H9 (cell line): Measurements from ENCODE around the gene PLEKHG7. TPM values are rescaled to one million over a fixed set of nuclear protein-coding genes. Genes with fewer than 3 reads are reported as not detected.
A peak's percentile ranks its signal among the peaks of the same experiment; 100 is the strongest.
"Not testable (repeated sequence)": the region's sequence is repeated elsewhere in the genome, so short reads cannot be mapped to it uniquely, and the experiment has no call there.

Source experiments
- DNase-seq: peaks from one replicate; pipeline ENCODE4 v3.0.0-alpha.2; 2017
- H2AFZ ChIP-seq: one replicate; pipeline ENCODE4 v1.6.1; 2013; ENCODE audit warnings: mild to moderate bottlenecking, low read length, control low read depth, moderate library complexity
- H2AK5ac ChIP-seq: 2 replicates; pipeline ENCODE4 v1.6.1; 2013; ENCODE audit warnings: low read length, control low read depth, mixed read lengths; ENCODE audit not compliant: insufficient read length
- H2BK120ac ChIP-seq: one replicate; pipeline ENCODE4 v1.6.1; 2013; ENCODE audit warnings: low read depth, mild to moderate bottlenecking, low read length, control low read depth, inconsistent platforms; ENCODE audit not compliant: poor library complexity, severe bottlenecking
- H2BK12ac ChIP-seq: 2 replicates; pipeline ENCODE4 v1.6.1; 2013; ENCODE audit warnings: low read length, control low read depth, mixed read lengths, low read depth; ENCODE audit not compliant: insufficient read length
- H2BK15ac ChIP-seq: 2 replicates; pipeline ENCODE4 v1.6.1; 2013; ENCODE audit warnings: low read depth, low read length, control low read depth
- H2BK20ac ChIP-seq: one replicate; pipeline ENCODE4 v1.6.1; 2013; ENCODE audit warnings: low read depth, mild to moderate bottlenecking, low read length, control low read depth, inconsistent platforms; ENCODE audit not compliant: poor library complexity, severe bottlenecking
- H2BK5ac ChIP-seq: 2 replicates; pipeline ENCODE4 v1.6.1; 2013; ENCODE audit warnings: low read length, control low read depth, mixed read lengths; ENCODE audit not compliant: insufficient read length
- H3K14ac ChIP-seq: 2 replicates; pipeline ENCODE4 v1.6.1; 2013; ENCODE audit warnings: low read length, control low read depth; ENCODE audit not compliant: insufficient read depth
- H3K18ac ChIP-seq: 2 replicates; pipeline ENCODE4 v1.6.1; 2013; ENCODE audit warnings: low read depth, mild to moderate bottlenecking, mixed read lengths, low read length, control low read depth; ENCODE audit not compliant: insufficient read length
- H3K23ac ChIP-seq: 2 replicates; pipeline ENCODE4 v1.6.1; 2013; ENCODE audit warnings: low read length, control low read depth, mixed read lengths, low read depth; ENCODE audit not compliant: insufficient read length
- H3K23me2 ChIP-seq: 2 replicates; pipeline ENCODE4 v1.6.1; 2013; ENCODE audit warnings: low read depth, mild to moderate bottlenecking, mixed read lengths, low read length, control low read depth; ENCODE audit not compliant: insufficient read length, poor library complexity, severe bottlenecking
- H3K27ac ChIP-seq: 2 replicates; pipeline ENCODE4 v1.5.1; 2013; ENCODE audit warnings: low read length, control low read depth, mixed read lengths, low read depth; ENCODE audit not compliant: insufficient read length
- H3K27me3 ChIP-seq: 2 replicates; pipeline ENCODE4 v1.6.1; 2013; ENCODE audit warnings: low read length, control low read depth, inconsistent platforms; ENCODE audit not compliant: insufficient read depth
- H3K4ac ChIP-seq: 2 replicates; pipeline ENCODE4 v1.6.1; 2013; ENCODE audit warnings: low read depth, mild to moderate bottlenecking, control low read depth, inconsistent platforms, low read length, moderate library complexity
- H3K4me1 ChIP-seq: 2 replicates; pipeline ENCODE4 v1.6.1; 2013; ENCODE audit warnings: low read length, control low read depth, inconsistent platforms; ENCODE audit not compliant: insufficient read depth
- H3K4me2 ChIP-seq: 2 replicates; pipeline ENCODE4 v1.6.1; 2013; ENCODE audit warnings: low read length, control low read depth, mixed read lengths; ENCODE audit not compliant: insufficient read length, insufficient read depth
- H3K56ac ChIP-seq: 2 replicates; pipeline ENCODE4 v1.6.1; 2013; ENCODE audit warnings: low read depth, mild to moderate bottlenecking, mixed read lengths, low read length, control low read depth; ENCODE audit not compliant: insufficient read length
- H3K79me1 ChIP-seq: 2 replicates; pipeline ENCODE4 v1.6.1; 2013; ENCODE audit warnings: low read depth, mild to moderate bottlenecking, moderate library complexity, low read length, control low read depth, inconsistent platforms; ENCODE audit not compliant: insufficient read depth, poor library complexity, severe bottlenecking
- H3K79me2 ChIP-seq: 2 replicates; pipeline ENCODE4 v1.6.1; 2013; ENCODE audit warnings: low read length, control low read depth, inconsistent platforms; ENCODE audit not compliant: insufficient read depth
- H3K9ac ChIP-seq: 2 replicates; pipeline ENCODE4 v1.6.1; 2013; ENCODE audit warnings: low read length, control low read depth, mixed read lengths; ENCODE audit not compliant: insufficient read length; ENCODE audit errors: extremely low read depth
- H3K9me3 ChIP-seq: one replicate; pipeline ENCODE4 v1.6.1; 2013; ENCODE audit warnings: low read depth, low read length, inconsistent platforms; ENCODE audit not compliant: control insufficient read depth
- H3T11ph ChIP-seq: one replicate; pipeline ENCODE4 v1.6.1; 2013; ENCODE audit warnings: mild to moderate bottlenecking, low read length, control low read depth, inconsistent platforms
- H4K20me1 ChIP-seq: one replicate; pipeline ENCODE4 v1.6.1; 2013; ENCODE audit not compliant: control insufficient read depth, insufficient read length, insufficient read depth
- H4K5ac ChIP-seq: 2 replicates; pipeline ENCODE4 v1.6.1; 2013; ENCODE audit warnings: low read depth, mild to moderate bottlenecking, mixed read lengths, low read length, control low read depth; ENCODE audit not compliant: insufficient read length
- H4K8ac ChIP-seq: replicated peaks from 2 replicates; pipeline ENCODE4 v1.6.1; 2013; ENCODE audit warnings: low read length, control low read depth, mixed read lengths, low read depth; ENCODE audit not compliant: insufficient read length
- H4K91ac ChIP-seq: 2 replicates; pipeline ENCODE4 v1.6.1; 2013; ENCODE audit warnings: low read depth, mild to moderate bottlenecking, moderate library complexity, mixed read lengths, low read length, control low read depth; ENCODE audit not compliant: insufficient read length
- H3K27ac Mint-ChIP-seq, 3 experiments: 2 replicates in 2 of 3; 3 replicates in 1 of 3; pipeline ENCODE4 v1.8.0; 2020 to 2021; ENCODE audit warnings: mixed read lengths in 3 of 3, mild to moderate bottlenecking in 1 of 3, moderate library complexity in 1 of 3
- H3K27me3 Mint-ChIP-seq: 2 replicates; pipeline ENCODE4 v1.8.0; 2021; ENCODE audit warnings: low read depth, mild to moderate bottlenecking, moderate library complexity, mixed read lengths
- H3K36me3 Mint-ChIP-seq, 3 experiments: 2 replicates in 2 of 3; 3 replicates in 1 of 3; pipeline ENCODE4 v1.8.0; 2020 to 2021; ENCODE audit warnings: low read depth in 3 of 3, mixed read lengths in 3 of 3; ENCODE audit not compliant: insufficient read depth in 1 of 3
- H3K4me1 Mint-ChIP-seq, 2 experiments: 2 replicates each; pipeline ENCODE4 v1.8.0; 2020; ENCODE audit warnings: mixed read lengths in 2 of 2
- H3K4me3 Mint-ChIP-seq, 2 experiments: 2 replicates in 1 of 2; 3 replicates in 1 of 2; pipeline ENCODE4 v1.8.0; 2020 to 2021; ENCODE audit warnings: mild to moderate bottlenecking in 2 of 2, mixed read lengths in 2 of 2, moderate library complexity in 1 of 2
- H3K9me3 Mint-ChIP-seq, 2 experiments: 2 replicates in 1 of 2; 3 replicates in 1 of 2; pipeline ENCODE4 v1.8.0; 2020; ENCODE audit warnings: mild to moderate bottlenecking in 2 of 2, mixed read lengths in 2 of 2, moderate library complexity in 1 of 2
- CTCF ChIP-seq: fragments of 200-600 bp; sonication (generic); conservative IDR thresholded peaks from 3 replicates; pipeline ENCODE4 v1.8.0; 2021; ENCODE audit warnings: antibody characterized with exemption, mild to moderate bottlenecking
- WGBS: extraction: QIAGEN DNeasy Blood & Tissue Kit; methylation state at CpG from one replicate; pipeline ENCODE4 v1.1.7; 2013; ENCODE audit warnings: missing lambda C conversion rate, low lambda C conversion rate, mixed read lengths; ENCODE audit not compliant: insufficient read length; ENCODE audit errors: extremely low coverage; 5-methylcytosine and 5-hydroxymethylcytosine counted together
- long read RNA-seq: library from polyadenylated mRNA; unstranded; transcript quantifications from one replicate; pipeline ENCODE4 v2.0.0, GENCODE V29; 2020
- total RNA-seq: library from RNA; stranded (reverse); gene quantifications from 2 replicates; pipeline ENCODE4 v1.2.1, GENCODE V29; 2021

Gene PLEKHG7
- total RNA-seq: not detected in 2 replicates
- long read RNA-seq: 0 reads

DNA sequence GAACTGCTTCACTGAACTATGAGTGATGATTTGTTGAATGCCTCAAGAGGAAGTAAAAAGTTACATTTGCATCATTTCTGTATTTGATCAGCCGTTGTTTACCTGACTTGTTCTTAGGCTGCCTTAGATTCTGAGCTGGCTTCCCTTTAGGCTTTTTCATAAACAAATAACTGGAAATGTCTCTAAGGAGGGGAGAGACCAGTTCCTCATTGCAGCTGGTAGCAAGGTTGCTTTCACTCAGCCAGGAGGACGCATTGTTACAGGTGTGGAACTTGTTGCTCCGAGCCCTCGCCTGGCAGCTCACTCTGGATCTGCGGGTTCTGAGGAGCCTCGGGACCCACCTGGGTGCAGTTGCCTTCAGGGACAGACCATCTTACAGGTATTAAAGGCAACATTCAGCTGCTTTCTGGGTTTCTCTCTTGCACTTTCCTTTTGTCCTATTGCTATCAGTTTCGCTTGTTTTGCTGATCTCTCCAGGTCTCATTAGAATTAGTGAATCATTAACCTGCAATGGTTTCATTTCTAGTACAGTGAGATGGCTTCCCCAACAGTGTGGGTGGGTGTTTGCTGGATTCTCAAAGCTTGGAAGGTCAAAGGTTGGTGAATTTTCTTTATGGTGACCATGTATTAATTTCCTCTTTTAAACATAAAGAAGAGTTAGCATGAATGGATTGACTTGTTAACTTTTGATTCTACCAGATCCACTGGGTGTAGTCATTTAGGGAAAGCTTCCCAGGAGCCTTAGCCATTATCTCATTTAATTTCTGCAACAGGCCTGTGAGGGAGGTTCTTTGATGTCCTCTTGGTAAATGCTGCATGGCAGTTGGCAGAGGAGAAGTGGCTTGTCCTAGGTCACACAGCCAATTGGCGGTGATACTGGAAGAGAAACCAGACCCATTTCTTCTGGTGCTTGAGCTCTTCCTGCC is at the start of gene PLEKHG7:
TSS of gene PLEKHG7 (plus strand) at position 236 of the 926 bp plus-strand sequence. CDS start 3,643 bp downstream, outside the sequence.
- no peak within 1 kb of the TSS for H3K4me2 ChIP-seq
- WGBS: no CpG with 5 or more reads among the region's 8 CpGs
- H3K79me1 ChIP-seq: no peaks in the 10 kb centered on the region
- no peaks in the 10 kb centered on the region; a peak in 3 of 7 replicates for H3K36me3 Mint-ChIP-seq
- H2BK5ac ChIP-seq: no peak within 1 kb of the TSS
- H3K4me1 Mint-ChIP-seq: peaks cover 10 to 12% of the 10 kb centered on the region in 2 experiments
- no peak within 1 kb of the TSS for H3K23ac ChIP-seq
- H2AFZ ChIP-seq: no peak within 1 kb of the TSS
- H3K18ac ChIP-seq: no peak within 1 kb of the TSS
- no peak within 1 kb of the TSS for H4K91ac ChIP-seq
- H4K20me1 ChIP-seq: no peaks in the 10 kb centered on the region
- TF ChIP-seq CTCF: no peak
- H3K56ac ChIP-seq: no peak within 1 kb of the TSS
- no peak within 1 kb of the TSS for H4K8ac ChIP-seq
- no peak within 1 kb of the TSS for H3K14ac ChIP-seq
- H2BK20ac ChIP-seq: no peak within 1 kb of the TSS
- no peak within 1 kb of the TSS for H3K4me3 Mint-ChIP-seq
- no peaks in the 10 kb centered on the region for H3K23me2 ChIP-seq
- H3K4me1 ChIP-seq: no peaks in the 10 kb centered on the region; the same call in 1 of the 2 replicates
- peaks cover 3 to 4% of the 10 kb centered on the region in 2 experiments; a peak in 4 of 5 replicates for H3K9me3 Mint-ChIP-seq
- H3T11ph ChIP-seq: no peak within 1 kb of the TSS
- H2BK12ac ChIP-seq: no peak within 1 kb of the TSS
- H3K27ac Mint-ChIP-seq: no peak within 1 kb of the TSS
- H3K4ac ChIP-seq: no peak within 1 kb of the TSS
- H3K27ac ChIP-seq: no peak within 1 kb of the TSS
- no peak within 1 kb of the TSS for H2BK15ac ChIP-seq
- H3K9ac ChIP-seq: no peak within 1 kb of the TSS
- H3K79me2 ChIP-seq: no peaks in the 10 kb centered on the region
- no peak within 1 kb of the TSS for H2BK120ac ChIP-seq
- DNase-seq: no peak
- no peaks in the 10 kb centered on the region for H3K27me3 ChIP-seq
- H3K9me3 ChIP-seq: no peaks in the 10 kb centered on the region
- H2AK5ac ChIP-seq: no peak within 1 kb of the TSS
- no peak within 1 kb of the TSS for H4K5ac ChIP-seq
- no peaks in the 10 kb centered on the region for H3K27me3 Mint-ChIP-seq

- not testable (repeated sequence) for H4K5ac ChIP-seq, H3K56ac ChIP-seq, H4K91ac ChIP-seq, H3K4me3 Mint-ChIP-seq, H3K4me1 ChIP-seq, H2AFZ ChIP-seq, H3K9me3 Mint-ChIP-seq, H3K36me3 Mint-ChIP-seq, H3K79me1 ChIP-seq, H3K4ac ChIP-seq, H2BK5ac ChIP-seq, H3K27me3 ChIP-seq, H3K27me3 Mint-ChIP-seq, H2AK5ac ChIP-seq, H3K14ac ChIP-seq, H3K9me3 ChIP-seq, H3K4me2 ChIP-seq, H3K27ac ChIP-seq, H3K9ac ChIP-seq, H4K20me1 ChIP-seq, H2BK15ac ChIP-seq, H2BK12ac ChIP-seq, H3K23me2 ChIP-seq, H3K18ac ChIP-seq, DNase-seq, H2BK120ac ChIP-seq, H2BK20ac ChIP-seq, H3K79me2 ChIP-seq, H4K8ac ChIP-seq, H3K4me1 Mint-ChIP-seq, H3K23ac ChIP-seq, H3T11ph ChIP-seq
- peak overlapping the region in 1 of 3 experiments; percentile 35; a peak in 1 of 7 replicates for H3K27ac Mint-ChIP-seq
- WGBS: no CpG with 5 or more reads among the region's 4 CpGs
These were observed 48.5 kb upstream of the PLEKHG7 start for GRCh38 chr12:92654256-92654655.
